8988T (cell line): Measurements from ENCODE around the gene APCDD1.

ENCODE experiments used
- DNase-seq: peaks from one replicate; pipeline ENCODE4 v3.0.0; 2011

APCDD1 gene

DNA sequence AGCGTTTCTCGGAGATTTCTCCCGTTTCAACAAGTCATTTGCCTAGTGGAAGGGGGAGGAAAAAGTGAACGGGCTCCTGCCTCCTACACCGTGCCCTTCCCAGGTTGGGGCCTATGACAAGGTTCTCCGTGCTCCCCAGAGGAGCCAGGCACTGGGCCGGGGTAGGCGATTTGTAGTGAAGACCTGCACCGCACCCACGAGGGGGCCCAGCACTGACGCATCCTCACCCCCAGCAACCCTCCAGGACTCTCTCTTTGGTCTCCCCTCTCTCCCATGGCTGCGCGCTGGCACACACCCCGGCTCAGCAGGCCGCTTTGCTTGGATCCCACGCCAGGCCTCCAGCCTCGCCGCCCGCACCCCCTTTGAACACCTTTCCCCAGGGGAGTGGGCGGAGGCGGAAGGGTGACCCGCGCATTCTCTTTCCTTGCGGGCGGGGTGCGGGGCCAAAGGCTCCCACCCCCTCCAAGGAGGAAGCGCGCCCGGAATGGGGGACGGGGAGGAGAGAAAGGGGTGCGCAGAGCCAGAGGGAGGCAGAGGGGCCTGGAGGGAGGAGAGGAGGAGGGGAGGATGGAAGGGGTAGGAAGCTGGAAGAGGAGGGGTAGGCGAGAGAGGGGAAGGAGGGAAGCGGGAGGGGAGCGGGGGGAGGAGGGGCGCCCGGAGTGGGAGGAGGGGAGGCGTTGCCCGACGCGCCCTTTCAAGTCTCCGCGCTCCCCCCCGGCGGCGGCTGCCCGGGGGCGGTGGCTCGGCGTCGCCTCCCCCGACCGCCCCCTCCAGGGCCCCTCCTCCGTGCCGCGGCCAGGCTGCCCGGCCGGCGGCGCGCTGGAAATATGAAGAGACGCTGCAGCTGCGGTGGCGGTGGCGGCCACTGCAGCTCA is at the start of gene APCDD1:
TSS of gene APCDD1 (plus strand) at position 830 of the 875 bp plus-strand sequence. CDS start 347 bp downstream, outside the sequence.
- DNase-seq, result peak; percentile 70

DNA sequence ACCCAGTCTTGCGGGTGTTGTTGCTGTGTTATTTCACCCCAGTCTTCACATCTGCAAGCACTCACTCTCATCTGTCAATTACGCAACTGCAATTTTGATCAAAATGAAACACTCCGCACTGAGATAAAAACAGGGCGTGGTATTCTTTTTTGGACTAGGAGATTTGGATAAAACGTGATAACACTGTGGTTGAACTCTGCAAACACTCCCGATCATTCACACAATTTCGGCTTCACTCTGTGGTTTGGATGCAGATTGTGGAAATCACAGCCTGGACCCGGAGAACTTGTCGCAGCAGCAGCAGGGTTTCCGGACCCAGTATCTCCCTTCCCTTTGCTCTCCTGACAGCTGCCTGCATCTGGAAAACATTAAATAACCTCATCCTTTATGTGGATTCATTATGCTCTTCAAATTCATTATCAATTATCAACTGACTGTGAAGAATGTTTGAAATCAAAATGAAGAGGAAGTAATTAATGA is 49.4 kb upstream of the APCDD1 start:
- DNase-seq, result no peak

GRCh38 chr18:10405816-10406663 is 48.4 kb upstream of the APCDD1 start:
- no peak for DNase-seq

- no peak for DNase-seq
Observed at GRCh38 chr18:10408131-10408530, 46.3 kb upstream of the APCDD1 start.

GRCh38 chr18:10409041-10409440 is 45.4 kb upstream of the APCDD1 start:
- DNase-seq, result no peak

DNA sequence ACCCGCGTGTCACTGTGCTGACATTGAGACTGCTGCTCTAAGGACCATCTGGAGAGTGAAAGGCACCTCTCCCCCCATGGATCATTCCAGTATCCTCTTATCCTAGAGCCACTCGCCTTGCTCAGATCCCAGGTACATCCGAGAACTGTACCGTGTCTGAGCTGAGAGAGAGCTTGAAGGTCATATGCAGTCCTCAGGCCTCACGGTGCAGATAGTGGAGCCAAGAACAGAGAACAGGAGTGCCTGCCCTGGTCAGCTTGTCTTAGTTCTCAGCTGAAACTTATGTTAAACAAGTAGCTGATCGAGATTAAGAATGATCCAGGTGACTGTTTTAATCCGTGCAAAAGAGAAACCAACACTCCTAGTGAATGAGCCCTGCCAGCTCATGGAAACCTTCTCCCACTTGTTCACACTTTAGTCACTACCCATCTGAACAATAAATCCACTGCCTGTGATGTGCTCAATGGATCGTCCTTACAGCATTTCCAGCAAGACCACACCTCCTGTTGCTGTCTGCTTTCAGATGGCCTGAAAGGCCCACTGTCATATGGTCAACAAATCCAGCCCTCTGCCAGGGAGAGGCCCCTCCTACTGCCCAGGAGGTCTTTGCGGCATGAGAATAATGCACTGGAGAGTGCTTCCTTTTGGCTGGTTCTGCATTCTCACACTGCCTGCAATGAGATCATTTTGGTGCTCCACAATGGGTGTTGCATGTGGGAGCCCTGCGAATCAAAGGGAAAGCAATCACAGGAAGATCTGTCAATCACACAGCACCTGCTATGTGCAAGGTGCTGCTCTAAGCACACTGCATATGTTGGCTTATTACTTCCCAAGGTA is 43.7 kb upstream of the APCDD1 start:
- no peak for DNase-seq

GRCh38 chr18:10412933-10413332 is 41.5 kb upstream of the APCDD1 start:
- DNase-seq, result no peak

DNA sequence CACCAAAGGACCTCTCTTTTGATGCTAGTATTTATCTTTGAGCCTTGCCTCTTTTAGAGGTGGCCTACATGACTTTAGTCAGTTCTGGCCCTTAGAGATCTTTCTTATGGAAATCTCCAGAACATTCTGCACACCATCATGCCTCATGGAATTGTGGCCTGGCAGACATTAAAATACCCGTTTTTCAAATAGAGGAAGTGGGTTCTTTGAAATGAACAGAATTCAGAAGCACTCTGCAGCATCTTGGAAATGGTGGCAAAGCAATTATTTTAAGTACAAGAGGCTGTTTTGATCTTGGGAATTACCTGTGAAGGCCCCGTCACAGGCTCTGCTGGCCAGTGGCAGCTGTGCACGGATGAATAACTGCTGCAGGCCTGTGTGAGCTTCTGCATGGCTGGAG is 40.7 kb upstream of the APCDD1 start:
- DNase-seq, result no peak

DNA sequence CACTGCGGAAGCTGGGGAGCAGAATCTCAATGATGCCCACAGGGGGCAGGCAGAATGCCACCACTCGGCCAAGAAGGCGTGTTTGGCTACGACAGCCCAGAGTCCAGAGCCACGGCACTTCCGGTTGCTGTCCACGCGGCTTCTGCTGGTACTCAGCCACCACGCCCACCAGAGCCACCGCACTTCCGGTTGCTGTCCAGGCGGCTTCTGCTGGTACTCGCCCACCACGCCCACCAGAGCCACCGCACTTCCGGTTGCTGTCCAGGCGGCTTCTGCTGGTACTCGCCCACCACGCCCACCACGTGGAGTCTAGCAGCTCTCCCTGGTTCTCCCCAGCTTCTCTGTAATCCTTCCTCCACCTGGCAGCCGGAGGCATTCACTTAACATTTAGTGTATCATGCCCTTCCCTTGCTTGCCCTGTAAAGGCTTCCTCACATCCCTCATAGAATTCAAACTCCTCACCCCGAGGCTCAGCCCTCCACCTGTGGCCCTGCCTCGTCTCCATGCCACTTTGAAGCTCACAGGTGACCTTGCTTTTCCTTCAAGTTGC is 40.1 kb upstream of the APCDD1 start:
- no peak for DNase-seq

DNA sequence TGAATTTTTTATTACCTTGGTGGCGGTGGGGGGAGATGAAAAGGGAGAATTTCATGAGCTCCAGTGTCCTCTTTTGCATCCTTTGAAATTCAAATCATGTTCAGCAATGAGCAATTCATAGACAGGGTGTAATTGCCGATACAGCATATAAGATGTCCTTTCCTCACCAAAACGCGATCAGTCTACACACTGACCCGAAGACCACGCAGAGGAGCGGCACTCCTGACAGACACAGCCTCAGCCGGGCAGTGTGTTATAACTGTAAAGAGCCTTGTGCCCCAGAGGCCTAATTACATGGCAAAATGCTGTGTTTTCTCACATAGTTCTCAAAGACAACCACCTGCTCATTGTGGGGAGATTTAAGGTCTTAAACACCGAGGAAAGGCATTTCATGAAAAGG is 38.4 kb upstream of the APCDD1 start:
- DNase-seq, result no peak

- no peak for DNase-seq
Observed at GRCh38 chr18:10417191-10417590, 37.2 kb upstream of the APCDD1 start.

DNA sequence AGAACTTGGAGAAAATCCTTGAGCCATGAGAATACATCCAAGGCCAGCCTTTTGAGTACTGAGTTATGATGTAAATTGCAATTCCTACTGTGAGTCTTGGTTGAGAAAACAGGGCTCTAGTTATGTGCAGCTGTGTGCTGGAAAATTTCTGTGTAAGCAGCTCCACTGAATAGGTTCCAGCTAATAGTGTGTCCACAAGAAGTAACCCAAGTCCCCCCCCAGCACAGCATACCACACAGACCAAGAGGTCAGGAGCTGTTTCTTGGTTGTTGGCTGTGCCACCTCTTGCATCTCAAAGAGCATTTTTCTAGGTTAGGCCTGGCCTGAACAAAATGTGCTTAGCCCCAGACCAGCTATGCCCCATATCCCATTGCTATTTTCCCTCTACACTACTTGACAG is 36.8 kb upstream of the APCDD1 start:
- no peak for DNase-seq

DNA sequence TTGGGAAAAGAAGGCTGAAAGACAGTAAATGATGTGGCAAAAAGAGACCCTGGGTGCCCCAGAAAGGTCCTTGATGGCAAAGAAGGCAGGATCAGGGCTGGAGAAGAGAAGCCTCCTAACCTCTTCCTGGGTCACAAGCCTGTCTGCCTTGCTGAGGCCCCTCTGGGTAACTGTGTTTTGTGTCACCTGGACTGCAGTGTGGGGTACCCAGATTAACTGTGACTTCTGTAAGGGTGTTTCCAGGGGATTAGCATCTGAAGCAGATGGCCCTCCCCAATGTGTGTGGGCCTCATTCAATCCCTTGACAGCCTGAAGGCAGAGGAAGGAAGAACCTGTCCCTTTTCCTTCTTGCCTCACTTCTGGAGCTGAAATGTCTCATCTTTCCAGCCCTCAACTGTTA is 35.6 kb upstream of the APCDD1 start:
- DNase-seq, result no peak

DNA sequence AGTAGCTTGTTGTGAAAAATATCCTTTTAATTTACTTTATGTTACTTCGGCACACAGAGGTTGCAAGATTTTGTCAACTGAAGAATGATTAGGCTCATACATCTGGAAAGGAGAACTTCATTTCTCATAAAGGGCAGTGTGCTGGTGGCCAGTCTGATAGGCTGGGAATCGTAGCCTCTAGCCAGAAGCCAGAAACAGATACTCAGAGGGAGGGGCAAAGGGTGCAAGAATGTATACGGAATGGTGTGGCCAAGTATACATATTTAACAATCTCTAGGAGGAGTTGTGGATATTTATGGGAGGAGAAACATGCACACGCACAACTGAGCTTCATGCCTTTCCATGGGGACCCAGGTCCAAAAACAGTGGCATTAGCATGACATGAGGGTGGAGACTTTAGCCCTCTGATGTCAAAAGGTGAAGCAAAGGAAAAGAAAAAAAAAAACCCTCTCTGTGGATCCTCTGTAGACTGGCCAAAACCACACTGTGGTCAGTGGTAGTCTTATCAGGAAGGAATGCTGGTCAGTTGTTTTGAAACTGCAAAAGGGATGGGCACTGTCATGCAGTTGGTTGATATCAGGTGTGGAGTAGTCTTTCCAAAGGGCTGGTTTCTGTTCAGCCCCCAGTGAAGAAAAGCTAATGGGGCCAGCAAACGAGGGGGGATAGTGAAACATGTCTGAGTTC is 34.9 kb upstream of the APCDD1 start:
- DNase-seq, result no peak

GRCh38 chr18:10420561-10421352 is 33.7 kb upstream of the APCDD1 start:
- DNase-seq, result no peak

- no peak for DNase-seq
Observed at GRCh38 chr18:10421859-10422258, 32.6 kb upstream of the APCDD1 start.

- no peak for DNase-seq
Observed at GRCh38 chr18:10422731-10423130, 31.7 kb upstream of the APCDD1 start.

DNA sequence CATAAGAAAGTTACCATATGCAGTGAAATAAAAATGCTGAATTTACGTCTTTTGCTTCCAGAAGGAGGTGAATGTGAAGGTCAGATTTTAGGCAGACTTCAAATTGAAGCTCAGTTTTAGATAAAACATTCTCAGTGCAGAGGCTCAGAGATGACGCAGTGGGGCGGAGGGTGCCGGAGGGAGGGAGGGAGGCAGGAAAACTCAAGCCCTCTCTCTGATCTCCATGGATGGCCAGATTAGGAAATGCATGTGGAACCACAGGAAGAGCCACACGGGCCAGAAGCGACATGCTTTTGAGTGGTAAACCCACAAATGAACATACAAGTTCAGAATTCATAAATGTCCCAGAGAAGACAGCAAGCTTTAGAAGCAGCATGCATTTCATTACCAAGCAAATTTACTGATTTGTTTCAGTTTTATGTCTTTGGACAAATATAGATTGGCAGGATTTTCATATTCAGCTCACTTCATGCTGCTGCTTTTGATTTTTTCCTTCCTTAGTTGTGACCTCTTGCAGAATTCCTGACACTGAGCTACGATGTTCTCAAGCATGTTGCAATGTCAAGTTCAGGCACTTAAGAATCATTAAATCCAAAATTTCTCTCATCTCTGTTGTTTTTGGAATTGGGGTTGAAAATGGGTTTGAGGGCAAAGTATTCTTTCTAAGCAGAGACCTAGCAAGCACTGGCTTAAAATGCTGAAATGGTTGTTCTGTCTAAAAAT is 29.7 kb upstream of the APCDD1 start:
- no peak for DNase-seq

- DNase-seq, result no peak
Observed at GRCh38 chr18:10430677-10431076, 23.8 kb upstream of the APCDD1 start.

DNA sequence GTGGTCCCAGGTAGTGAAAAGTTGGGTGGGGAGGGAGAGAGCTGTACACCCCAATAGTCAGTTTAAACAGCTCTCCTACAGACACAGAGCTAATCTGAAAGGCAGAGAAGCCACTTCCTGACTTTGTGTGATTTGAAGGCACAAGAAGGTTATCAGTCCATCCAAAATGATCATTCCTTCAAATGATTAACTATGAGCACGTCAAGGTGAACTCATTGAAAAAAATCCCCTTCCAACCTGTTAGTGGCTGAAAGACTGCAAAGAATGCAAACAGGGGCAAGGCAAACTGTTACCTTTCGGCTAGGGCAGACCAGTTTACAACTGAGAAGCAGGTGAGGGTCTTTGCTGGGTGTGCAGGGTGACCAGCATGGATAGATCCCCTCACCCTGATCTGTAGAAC is 22.8 kb upstream of the APCDD1 start:
- no peak for DNase-seq
